GM18520 (cell line): ENCODE measurements around the gene FBXL14.
"Not testable (repeated sequence)": the region's sequence is repeated elsewhere in the genome, so short reads cannot be mapped to it uniquely, and the experiment has no call there.

ENCODE experiments used
- ATAC-seq: cut with Tn5 transposase; IDR thresholded peaks from one replicate; pipeline ENCODE4 v1.9.1; 2021; ENCODE audit not compliant: unreplicated experiment

Gene FBXL14

DNA sequence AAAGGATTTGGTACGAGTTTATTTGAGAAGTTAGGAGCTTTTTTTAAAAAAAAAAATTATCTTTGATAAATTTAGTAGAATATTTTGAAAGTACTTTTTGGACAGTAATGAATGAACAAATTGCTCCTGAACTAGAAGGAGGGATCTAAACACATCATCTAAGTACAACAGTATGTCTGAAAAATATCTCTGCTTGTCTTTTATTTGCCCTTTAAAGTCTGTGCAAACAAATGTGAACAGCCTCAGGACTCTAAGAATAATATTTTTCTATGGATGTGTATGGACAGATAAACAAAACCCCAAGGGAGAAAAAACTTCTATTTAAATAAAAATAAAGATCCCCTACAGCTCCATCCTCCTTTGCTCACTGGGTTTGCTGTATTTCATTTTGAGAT is 19.5 kb downstream of the FBXL14 start:
- ATAC-seq = no peak

DNA sequence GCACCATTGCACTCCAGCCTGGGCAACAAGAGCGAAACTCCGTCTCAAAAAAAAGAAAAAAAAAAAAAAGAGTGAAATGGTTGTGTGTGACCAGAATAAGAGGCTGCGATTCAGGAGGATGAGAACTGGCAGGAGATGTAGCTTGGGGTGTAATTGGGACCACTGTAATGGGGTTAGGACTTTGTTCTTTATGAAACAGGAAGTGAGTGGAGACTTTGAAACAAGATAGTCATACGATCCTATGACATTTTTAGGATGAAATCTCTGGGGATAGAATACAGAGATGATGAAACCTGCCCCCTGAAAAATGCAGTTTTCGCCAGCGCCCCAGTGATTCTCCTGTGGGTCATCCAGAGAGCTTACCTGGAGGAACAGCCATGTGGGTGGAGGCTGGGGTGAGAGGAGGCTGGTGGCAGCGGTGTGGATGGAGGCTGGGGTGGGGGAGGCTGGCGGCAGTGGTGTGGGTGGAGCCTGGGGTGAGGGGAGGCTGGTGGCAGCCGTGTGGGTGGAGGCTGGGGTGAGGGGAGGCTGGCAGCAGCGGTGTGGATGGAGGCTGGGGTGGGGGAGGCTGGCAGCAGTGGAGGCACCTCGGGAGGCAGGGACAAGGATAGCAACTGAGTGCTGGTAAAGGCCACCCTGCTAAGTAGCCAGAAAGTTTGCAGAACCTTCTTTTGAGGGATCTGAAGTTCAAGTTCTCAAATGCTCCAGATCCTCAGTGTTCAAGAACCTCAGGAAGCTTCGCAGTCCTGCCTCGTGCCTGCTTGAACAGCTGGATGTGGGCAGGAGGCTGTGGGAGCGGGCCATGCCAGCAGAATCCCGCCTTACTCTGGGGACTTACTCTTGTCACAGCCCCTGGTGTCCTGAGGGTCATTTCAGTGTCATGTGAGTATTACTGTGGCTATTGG is 20.2 kb downstream of the FBXL14 start:
- no peak for ATAC-seq

- ATAC-seq = no peak
Measured at GRCh38 chr12:1572731-1573130, 21.6 kb downstream of the FBXL14 start.

DNA sequence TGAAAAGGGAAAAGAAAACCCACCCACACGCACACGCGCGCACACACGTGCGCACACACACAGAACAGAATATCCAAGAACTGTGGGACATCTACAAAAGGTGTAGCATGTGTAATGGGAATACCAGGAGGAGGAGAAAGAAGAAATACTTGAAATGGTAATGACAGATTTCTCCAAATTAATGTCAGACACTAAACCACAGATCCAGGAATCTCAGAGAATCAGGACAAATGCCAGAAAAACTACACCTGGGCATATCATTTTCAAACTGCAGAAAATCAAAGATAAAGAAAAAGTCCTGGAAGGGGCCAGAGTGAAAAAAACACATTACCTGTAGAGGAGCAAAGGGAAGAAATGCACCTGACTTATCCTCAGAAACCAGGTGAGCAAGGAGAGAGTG is 26.5 kb downstream of the FBXL14 start:
- no peak for ATAC-seq

DNA sequence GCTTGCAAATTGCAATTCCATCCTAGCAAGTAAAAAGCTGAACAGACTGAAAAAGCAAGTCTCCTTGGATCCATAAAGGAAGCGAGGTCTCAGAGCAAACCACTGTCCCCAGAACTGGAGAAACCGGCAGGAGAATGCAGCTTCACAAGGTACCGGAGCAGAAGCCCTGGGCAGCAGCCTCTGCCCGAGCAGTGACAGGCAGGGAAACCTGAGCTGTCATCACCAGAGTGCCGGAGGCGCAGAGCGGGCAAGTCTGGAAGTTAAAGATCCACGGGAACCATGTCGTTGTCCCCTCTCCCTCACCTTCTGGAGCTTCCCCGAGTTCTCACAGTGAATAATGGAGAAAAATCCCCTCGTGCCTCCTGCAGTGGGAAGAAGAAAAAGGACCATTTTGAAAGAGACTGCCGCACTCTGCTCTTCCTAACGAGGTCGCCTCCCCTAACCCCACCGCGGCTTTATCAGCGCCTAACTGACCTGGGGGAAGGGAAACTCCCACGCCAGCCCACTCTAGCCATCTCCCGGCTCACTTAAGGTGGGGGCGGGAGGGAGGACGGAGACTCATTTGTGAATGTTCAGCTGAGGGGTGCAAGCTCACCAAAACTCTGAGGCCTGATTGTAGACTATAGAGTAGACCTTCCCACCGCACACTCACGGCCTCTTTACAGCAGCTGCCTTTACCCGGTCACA is 27.8 kb downstream of the FBXL14 start:
- ATAC-seq = no peak

DNA sequence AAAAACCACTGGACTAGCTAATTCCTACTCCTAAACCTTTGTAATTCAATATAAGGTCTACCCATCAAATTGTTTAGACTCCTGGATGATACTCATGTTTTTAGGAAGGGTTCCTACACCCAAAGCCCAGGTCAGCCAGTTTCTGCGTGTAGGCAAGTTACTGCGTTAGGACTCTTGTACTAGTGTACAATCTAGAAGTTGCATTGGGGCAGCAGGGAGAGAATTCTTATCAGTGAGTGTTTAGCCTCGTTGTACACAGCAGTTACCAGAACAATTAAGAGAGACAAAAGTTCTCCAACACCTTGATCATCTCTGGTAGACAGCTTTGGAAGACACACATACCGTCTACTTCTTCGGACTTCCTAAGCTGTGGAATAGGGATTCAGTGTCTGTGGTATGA is 29.2 kb downstream of the FBXL14 start:
- no peak for ATAC-seq

DNA sequence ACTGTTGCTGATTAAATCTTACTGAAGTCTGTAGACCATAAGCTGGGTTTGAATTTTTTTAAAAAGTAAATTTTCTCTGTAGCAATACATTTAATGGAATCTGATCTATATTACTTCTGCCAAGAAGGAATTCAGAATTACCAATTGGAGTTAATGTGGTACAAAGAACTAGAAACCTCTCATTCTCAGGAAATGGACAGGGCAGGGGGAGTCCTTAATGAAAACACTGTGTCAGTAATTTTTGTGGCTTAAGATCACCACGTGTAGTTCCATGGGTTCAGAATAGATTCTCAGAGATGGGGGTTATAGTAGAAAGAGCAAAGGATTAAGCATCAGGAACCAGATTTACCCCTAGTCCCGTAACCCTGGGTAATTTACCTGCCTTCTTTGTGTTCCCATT is 30.3 kb downstream of the FBXL14 start:
- no peak for ATAC-seq

- ATAC-seq = no peak
Measured at GRCh38 chr12:1562813-1563407, 31.5 kb downstream of the FBXL14 start.

DNA sequence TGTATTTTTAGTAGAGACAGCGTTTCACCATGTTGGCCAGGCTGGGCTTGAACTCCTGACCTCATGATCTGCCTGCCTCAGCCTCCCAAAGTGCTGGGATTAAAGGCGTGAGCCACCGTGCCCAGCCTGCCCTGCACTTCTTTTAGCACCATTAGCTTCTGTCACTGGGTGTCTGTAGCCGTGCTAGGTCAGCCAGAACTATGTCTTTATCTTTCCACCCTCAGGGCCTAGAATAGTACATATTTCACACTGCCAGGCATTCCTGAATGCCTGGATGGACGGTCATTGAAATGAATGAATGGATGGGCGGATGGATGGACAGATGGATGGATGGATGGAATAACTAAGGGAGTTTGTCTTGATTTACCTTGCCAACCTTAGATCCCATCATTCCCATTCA is 33.7 kb downstream of the FBXL14 start:
- no peak for ATAC-seq

DNA sequence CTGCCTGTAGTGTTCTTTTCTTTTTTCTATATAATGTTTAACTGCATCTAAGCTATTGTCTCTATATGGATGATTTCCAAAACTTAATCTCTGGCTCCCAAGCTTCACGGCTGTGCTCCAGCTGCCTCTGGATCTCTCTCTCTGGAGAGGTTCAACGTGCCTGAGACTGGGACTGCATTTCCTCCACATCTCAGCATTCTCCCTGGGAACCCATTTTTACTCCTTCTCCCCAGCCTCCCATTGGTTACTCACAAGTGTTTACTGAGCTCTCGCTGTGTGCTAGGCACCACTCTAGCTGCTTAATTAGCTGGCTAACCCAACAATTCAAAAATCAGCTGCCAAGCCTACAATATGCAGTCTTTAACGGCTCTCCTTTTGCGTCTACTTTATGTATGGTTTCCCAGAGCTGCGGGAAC is 34.7 kb downstream of the FBXL14 start:
- ATAC-seq = no peak

GRCh38 chr12:1558108-1558507 is 36.3 kb downstream of the FBXL14 start:
- ATAC-seq = not testable (repeated sequence)

DNA sequence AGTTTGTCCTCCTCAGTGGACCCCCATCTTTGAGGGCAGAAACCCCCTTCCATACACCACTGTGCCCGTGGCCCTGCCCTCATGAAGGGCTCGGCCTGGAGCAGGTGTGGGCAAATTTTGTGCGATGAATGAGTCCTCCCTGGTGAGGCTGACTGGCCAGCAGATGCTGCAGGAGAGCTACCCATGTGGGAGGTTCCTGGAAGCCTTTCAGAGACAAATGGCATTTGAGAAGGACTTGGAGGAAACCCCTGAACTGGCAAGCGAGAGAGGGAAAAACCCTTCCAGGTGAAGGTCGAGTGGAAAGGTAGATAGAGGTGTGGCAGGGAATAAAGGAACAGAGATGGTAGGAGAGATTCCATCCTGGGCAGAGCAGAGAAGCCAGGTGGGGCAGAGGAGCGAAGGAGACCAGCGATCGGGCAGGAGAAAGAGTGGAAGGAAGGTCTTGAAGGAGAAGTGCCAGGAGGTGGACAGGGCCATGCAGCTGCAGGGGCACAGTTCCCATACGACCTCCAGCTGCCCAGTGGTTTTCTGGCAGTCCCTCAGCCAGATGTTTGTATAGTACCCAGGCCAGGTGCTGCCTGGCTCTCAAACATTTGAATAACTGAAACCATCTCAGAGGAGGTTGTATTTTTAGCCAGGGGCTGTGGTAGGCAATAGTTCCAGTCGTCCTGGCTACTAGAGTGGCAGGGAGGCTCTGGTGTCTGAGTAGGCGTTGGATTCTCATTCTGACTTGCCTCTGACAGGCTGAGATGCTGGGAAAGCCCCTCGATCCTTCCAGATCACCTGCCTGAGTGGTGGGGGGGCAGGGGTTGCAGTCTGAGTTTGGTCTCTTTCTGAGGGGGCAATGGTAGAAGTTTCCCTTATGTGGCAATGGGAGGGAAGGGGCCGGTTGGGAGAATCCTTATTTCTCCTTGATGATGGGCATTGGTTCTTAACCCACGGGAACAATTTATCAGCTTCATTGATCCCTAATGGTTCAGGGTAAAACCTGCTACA is 40.1 kb downstream of the FBXL14 start:
- ATAC-seq = peak; percentile 97

- no peak for ATAC-seq
Measured at GRCh38 chr12:1553536-1553935, 40.8 kb downstream of the FBXL14 start.

GRCh38 chr12:1552911-1553491 is 41.4 kb downstream of the FBXL14 start:
- ATAC-seq = no peak

DNA sequence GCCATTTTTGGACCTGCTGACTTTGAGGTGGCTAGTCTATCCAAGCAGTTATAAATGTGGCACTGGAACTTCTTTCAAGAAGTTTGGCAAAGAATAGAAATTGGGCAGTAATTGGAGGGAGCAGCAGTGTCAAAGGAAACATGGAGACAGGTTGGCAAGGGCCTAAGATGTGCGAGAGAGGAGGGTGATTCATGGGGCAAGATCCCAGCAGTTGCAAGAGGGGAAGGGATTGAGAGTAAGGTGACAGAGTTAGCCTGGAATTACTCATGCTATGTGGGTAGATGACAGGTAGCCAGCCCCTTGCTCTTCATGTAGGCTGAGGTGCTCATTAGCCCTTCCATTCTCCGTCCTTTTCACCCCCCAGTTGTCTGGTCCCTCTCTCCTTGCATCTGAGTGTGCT is 42.2 kb downstream of the FBXL14 start:
- ATAC-seq = no peak

- no peak for ATAC-seq
Measured at GRCh38 chr12:1551496-1551895, 42.9 kb downstream of the FBXL14 start.

DNA sequence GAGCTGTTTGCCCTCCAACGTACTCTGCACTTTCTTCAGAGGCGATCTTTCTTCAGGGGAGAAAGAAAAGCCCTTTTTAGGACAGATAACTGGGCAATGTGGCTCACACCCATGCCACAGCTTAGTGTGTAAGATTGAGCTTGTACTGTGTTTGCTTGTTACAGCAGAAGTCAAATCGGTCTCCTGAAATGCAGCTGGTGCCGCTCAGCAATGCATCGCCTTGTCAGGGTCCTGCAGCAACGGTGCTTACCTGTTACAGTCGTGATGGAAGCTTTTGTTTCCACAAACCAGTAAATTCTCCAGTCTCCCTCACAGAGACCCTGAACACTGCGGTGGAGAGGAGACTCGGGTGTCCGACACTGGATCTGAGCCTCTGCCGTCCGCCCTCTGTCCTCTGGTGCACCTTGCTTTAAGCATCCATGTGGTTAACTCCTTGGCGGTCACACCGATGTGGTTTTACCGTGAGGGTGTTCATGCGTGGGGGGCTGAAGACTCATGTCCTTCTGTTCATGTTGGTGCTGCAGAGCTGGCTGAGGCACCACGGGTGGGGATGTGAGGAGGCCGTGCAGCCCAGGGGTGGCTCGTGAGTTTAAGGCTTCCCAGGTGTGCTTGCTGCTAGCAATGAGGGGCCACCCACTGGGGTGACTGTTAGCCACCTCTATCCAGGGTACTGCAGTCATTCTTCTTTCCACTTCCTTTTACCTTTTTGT is 47.3 kb downstream of the FBXL14 start:
- no peak for ATAC-seq

- no peak for ATAC-seq
Measured at GRCh38 chr12:1544996-1545700, 49.2 kb downstream of the FBXL14 start.

- no peak for ATAC-seq
Measured at GRCh38 chr12:1542599-1542998, 51.8 kb downstream of the FBXL14 start.
